ENCODE data around the gene DUSP19.

The DUSP19 gene

GRCh38 chr2:183072177-183072576 is 6.4 kb upstream of the DUSP19 start:
- H3K23ac ChIP-seq (ENCODE audit: low read length), result no peak overlapping the region
- H3K79me2 ChIP-seq (ENCODE audit: control insufficient read depth, insufficient read depth, low read length), result no peaks in the 10 kb centered on the region
- no peak overlapping the region for H3K56ac ChIP-seq (ENCODE audit: low read length)
- no peak overlapping the region for H2BK5ac ChIP-seq (ENCODE audit: low read length)
- no peak for DNase-seq
- no peak overlapping the region for H4K5ac ChIP-seq (ENCODE audit: low read length)
- no peaks in the 10 kb centered on the region for H3K27me3 ChIP-seq (ENCODE audit: insufficient read depth, low read length, poor library complexity)
- whole genome bisulfite sequencing (ENCODE audit: extremely low coverage, insufficient coverage, low lambda C conversion rate), result no CpG with 5 or more reads among the region's 7 CpGs
- no peak overlapping the region for H3K18ac ChIP-seq (ENCODE audit: low read length)
- H3K4ac ChIP-seq (ENCODE audit: low read depth, low read length), result no peak overlapping the region
- H2AK5ac ChIP-seq (ENCODE audit: low read length), result no peak overlapping the region
- H3K4me3 ChIP-seq (ENCODE audit: low read length), result no peak overlapping the region
- H2BK15ac ChIP-seq (replicated peaks; ENCODE audit: low read depth), result no peak overlapping the region
- H2BK120ac ChIP-seq (ENCODE audit: low read depth, low read length), result no peak overlapping the region
- H3K9ac ChIP-seq (ENCODE audit: low read length), result no peak overlapping the region
- H3K79me1 ChIP-seq (ENCODE audit: low read length), result no peaks in the 10 kb centered on the region
- no peaks in the 10 kb centered on the region for H3K36me3 ChIP-seq (ENCODE audit: control insufficient read depth, insufficient read depth, low read length)
- H3K4me2 ChIP-seq (ENCODE audit: low read length), result no peak overlapping the region
- H3K4me1 ChIP-seq (ENCODE audit: control insufficient read depth, low read depth, low read length), result no peaks in the 10 kb centered on the region
- no peak overlapping the region for H3K27ac ChIP-seq (ENCODE audit: low read depth, low read length)
- no peak overlapping the region for H4K8ac ChIP-seq (ENCODE audit: low read depth, low read length)

GRCh38 chr2:183078163-183078463 is 434 bp upstream of the DUSP19 start:
- WGBS (ENCODE audit: extremely low coverage, insufficient coverage, low lambda C conversion rate), result no CpG with 5 or more reads among the region's 8 CpGs
- Histone ChIP-seq H3K9ac (ENCODE audit: low read length) (peak overlapping the region; percentile 50), H4K8ac (ENCODE audit: low read depth, low read length) (peak overlapping the region; percentile 90), H3K4ac (ENCODE audit: low read depth, low read length) (no peak overlapping the region), H3K27ac (ENCODE audit: low read depth, low read length) (no peak overlapping the region), H3K23ac (ENCODE audit: low read length) (no peak overlapping the region), H3K18ac (ENCODE audit: low read length) (no peak overlapping the region), H2BK120ac (ENCODE audit: low read depth, low read length) (no peak overlapping the region), H3K4me1 (ENCODE audit: control insufficient read depth, low read depth, low read length) (peaks cover 2% of the 10 kb centered on the region), H3K36me3 (ENCODE audit: control insufficient read depth, insufficient read depth, low read length) (no peaks in the 10 kb centered on the region), H2AK5ac (ENCODE audit: low read length) (no peak overlapping the region), H3K4me2 (ENCODE audit: low read length) (peak overlapping the region; percentile 28), H2BK15ac (replicated peaks; ENCODE audit: low read depth) (no peak overlapping the region), H3K79me2 (ENCODE audit: control insufficient read depth, insufficient read depth, low read length) (no peaks in the 10 kb centered on the region), H3K79me1 (ENCODE audit: low read length) (no peaks in the 10 kb centered on the region), H2BK5ac (ENCODE audit: low read length) (no peak overlapping the region), H3K4me3 (ENCODE audit: low read length) (peak overlapping the region; percentile 15), H3K27me3 (ENCODE audit: insufficient read depth, low read length, poor library complexity) (no peaks in the 10 kb centered on the region), H4K5ac (ENCODE audit: low read length) (no peak overlapping the region), H3K56ac (ENCODE audit: low read length) (peak overlapping the region; percentile 42)
- DNase-seq, result no peak

- Histone ChIP-seq H3K4ac (ENCODE audit: low read depth, low read length) (peak overlapping the region; percentile 65), H3K27ac (ENCODE audit: low read depth, low read length) (no peak overlapping the region), H3K4me2 (ENCODE audit: low read length) (peak overlapping the region; percentile 30), H2BK5ac (ENCODE audit: low read length) (no peak overlapping the region), H2BK15ac (replicated peaks; ENCODE audit: low read depth) (no peak overlapping the region), H2AK5ac (ENCODE audit: low read length) (no peak overlapping the region), H4K8ac (ENCODE audit: low read depth, low read length) (no peak overlapping the region), H2BK120ac (ENCODE audit: low read depth, low read length) (no peak overlapping the region), H4K5ac (ENCODE audit: low read length) (no peak overlapping the region), H3K56ac (ENCODE audit: low read length) (peak overlapping the region; percentile 68), H3K4me3 (ENCODE audit: low read length) (no peak overlapping the region), H3K27me3 (ENCODE audit: insufficient read depth, low read length, poor library complexity) (no peaks in the 10 kb centered on the region), H3K79me2 (ENCODE audit: control insufficient read depth, insufficient read depth, low read length) (no peaks in the 10 kb centered on the region), H3K9ac (ENCODE audit: low read length) (peak overlapping the region; percentile 51), H3K79me1 (ENCODE audit: low read length) (no peaks in the 10 kb centered on the region), H3K36me3 (ENCODE audit: control insufficient read depth, insufficient read depth, low read length) (no peaks in the 10 kb centered on the region), H3K4me1 (ENCODE audit: control insufficient read depth, low read depth, low read length) (peaks cover 2% of the 10 kb centered on the region), H3K23ac (ENCODE audit: low read length) (no peak overlapping the region), H3K18ac (ENCODE audit: low read length) (peak overlapping the region; percentile 16)
- no peak for DNase-seq
- WGBS (ENCODE audit: extremely low coverage, insufficient coverage, low lambda C conversion rate), result no CpG with 5 or more reads among the region's 13 CpGs
These were observed 710 bp downstream of the DUSP19 start for GRCh38 chr2:183079139-183079775.

- no peak overlapping the region for H2BK5ac ChIP-seq (ENCODE audit: low read length)
- DNase-seq, result no peak
- no peaks in the 10 kb centered on the region for H3K79me2 ChIP-seq (ENCODE audit: control insufficient read depth, insufficient read depth, low read length)
- no peak overlapping the region for H2BK120ac ChIP-seq (ENCODE audit: low read depth, low read length)
- H4K5ac ChIP-seq (ENCODE audit: low read length), result no peak overlapping the region
- H3K9ac ChIP-seq (ENCODE audit: low read length), result no peak overlapping the region
- no peak overlapping the region for H2AK5ac ChIP-seq (ENCODE audit: low read length)
- no peak overlapping the region for H3K4me2 ChIP-seq (ENCODE audit: low read length)
- no peaks in the 10 kb centered on the region for H3K79me1 ChIP-seq (ENCODE audit: low read length)
- no peak overlapping the region for H4K8ac ChIP-seq (ENCODE audit: low read depth, low read length)
- no CpG with 5 or more reads among the region's 1 CpG for whole genome bisulfite sequencing (ENCODE audit: extremely low coverage, insufficient coverage, low lambda C conversion rate)
- H2BK15ac ChIP-seq (replicated peaks; ENCODE audit: low read depth), result no peak overlapping the region
- no peak overlapping the region for H3K18ac ChIP-seq (ENCODE audit: low read length)
- H3K23ac ChIP-seq (ENCODE audit: low read length), result no peak overlapping the region
- H3K27me3 ChIP-seq (ENCODE audit: insufficient read depth, low read length, poor library complexity), result no peaks in the 10 kb centered on the region
- H3K4me1 ChIP-seq (ENCODE audit: control insufficient read depth, low read depth, low read length), result peaks cover 2% of the 10 kb centered on the region
- no peak overlapping the region for H3K4me3 ChIP-seq (ENCODE audit: low read length)
- H3K56ac ChIP-seq (ENCODE audit: low read length), result no peak overlapping the region
- no peak overlapping the region for H3K27ac ChIP-seq (ENCODE audit: low read depth, low read length)
- H3K4ac ChIP-seq (ENCODE audit: low read depth, low read length), result no peak overlapping the region
- H3K36me3 ChIP-seq (ENCODE audit: control insufficient read depth, insufficient read depth, low read length), result no peaks in the 10 kb centered on the region
These were observed 3.4 kb downstream of the DUSP19 start for GRCh38 chr2:183081911-183082310.

GRCh38 chr2:183088061-183088460 is 9.5 kb downstream of the DUSP19 start:
- no peak overlapping the region for H3K4me2 ChIP-seq (ENCODE audit: low read length)
- no peaks in the 10 kb centered on the region for H3K27me3 ChIP-seq (ENCODE audit: insufficient read depth, low read length, poor library complexity)
- no peak overlapping the region for H3K18ac ChIP-seq (ENCODE audit: low read length)
- no peak overlapping the region for H2AK5ac ChIP-seq (ENCODE audit: low read length)
- no peak overlapping the region for H2BK5ac ChIP-seq (ENCODE audit: low read length)
- H3K4me1 ChIP-seq (ENCODE audit: control insufficient read depth, low read depth, low read length), result no peaks in the 10 kb centered on the region
- H2BK120ac ChIP-seq (ENCODE audit: low read depth, low read length), result no peak overlapping the region
- H3K36me3 ChIP-seq (ENCODE audit: control insufficient read depth, insufficient read depth, low read length), result no peaks in the 10 kb centered on the region
- no peak overlapping the region for H2BK15ac ChIP-seq (replicated peaks; ENCODE audit: low read depth)
- no peak for DNase-seq
- no peaks in the 10 kb centered on the region for H3K79me2 ChIP-seq (ENCODE audit: control insufficient read depth, insufficient read depth, low read length)
- no peaks in the 10 kb centered on the region for H3K79me1 ChIP-seq (ENCODE audit: low read length)
- WGBS (ENCODE audit: extremely low coverage, insufficient coverage, low lambda C conversion rate), result no CpG with 5 or more reads among the region's 3 CpGs
- no peak overlapping the region for H3K4me3 ChIP-seq (ENCODE audit: low read length)
- no peak overlapping the region for H4K8ac ChIP-seq (ENCODE audit: low read depth, low read length)
- H4K5ac ChIP-seq (ENCODE audit: low read length), result no peak overlapping the region
- no peak overlapping the region for H3K9ac ChIP-seq (ENCODE audit: low read length)
- H3K27ac ChIP-seq (ENCODE audit: low read depth, low read length), result no peak overlapping the region
- H3K4ac ChIP-seq (ENCODE audit: low read depth, low read length), result no peak overlapping the region
- H3K23ac ChIP-seq (ENCODE audit: low read length), result no peak overlapping the region
- H3K56ac ChIP-seq (ENCODE audit: low read length), result no peak overlapping the region

- DNase-seq, result no peak
- no peak overlapping the region for H2BK15ac ChIP-seq (replicated peaks; ENCODE audit: low read depth)
- H2BK5ac ChIP-seq (ENCODE audit: low read length), result no peak overlapping the region
- no peak overlapping the region for H4K5ac ChIP-seq (ENCODE audit: low read length)
- no peaks in the 10 kb centered on the region for H3K79me2 ChIP-seq (ENCODE audit: control insufficient read depth, insufficient read depth, low read length)
- H4K8ac ChIP-seq (ENCODE audit: low read depth, low read length), result no peak overlapping the region
- H3K27ac ChIP-seq (ENCODE audit: low read depth, low read length), result no peak overlapping the region
- H3K4me3 ChIP-seq (ENCODE audit: low read length), result no peak overlapping the region
- no peaks in the 10 kb centered on the region for H3K4me1 ChIP-seq (ENCODE audit: control insufficient read depth, low read depth, low read length)
- H3K56ac ChIP-seq (ENCODE audit: low read length), result no peak overlapping the region
- H2BK120ac ChIP-seq (ENCODE audit: low read depth, low read length), result no peak overlapping the region
- H3K9ac ChIP-seq (ENCODE audit: low read length), result no peak overlapping the region
- H2AK5ac ChIP-seq (ENCODE audit: low read length), result no peak overlapping the region
- H3K36me3 ChIP-seq (ENCODE audit: control insufficient read depth, insufficient read depth, low read length), result no peaks in the 10 kb centered on the region
- no peak overlapping the region for H3K23ac ChIP-seq (ENCODE audit: low read length)
- no CpG with 5 or more reads among the region's 6 CpGs for WGBS (ENCODE audit: extremely low coverage, insufficient coverage, low lambda C conversion rate)
- H3K27me3 ChIP-seq (ENCODE audit: insufficient read depth, low read length, poor library complexity), result no peaks in the 10 kb centered on the region
- no peak overlapping the region for H3K18ac ChIP-seq (ENCODE audit: low read length)
- no peak overlapping the region for H3K4ac ChIP-seq (ENCODE audit: low read depth, low read length)
- H3K79me1 ChIP-seq (ENCODE audit: low read length), result no peaks in the 10 kb centered on the region
- H3K4me2 ChIP-seq (ENCODE audit: low read length), result no peak overlapping the region
These were observed 10.8 kb downstream of the DUSP19 start for GRCh38 chr2:183089192-183089851.
